ENCODE data around the gene CRISPLD2.

The CRISPLD2 gene

DNA sequence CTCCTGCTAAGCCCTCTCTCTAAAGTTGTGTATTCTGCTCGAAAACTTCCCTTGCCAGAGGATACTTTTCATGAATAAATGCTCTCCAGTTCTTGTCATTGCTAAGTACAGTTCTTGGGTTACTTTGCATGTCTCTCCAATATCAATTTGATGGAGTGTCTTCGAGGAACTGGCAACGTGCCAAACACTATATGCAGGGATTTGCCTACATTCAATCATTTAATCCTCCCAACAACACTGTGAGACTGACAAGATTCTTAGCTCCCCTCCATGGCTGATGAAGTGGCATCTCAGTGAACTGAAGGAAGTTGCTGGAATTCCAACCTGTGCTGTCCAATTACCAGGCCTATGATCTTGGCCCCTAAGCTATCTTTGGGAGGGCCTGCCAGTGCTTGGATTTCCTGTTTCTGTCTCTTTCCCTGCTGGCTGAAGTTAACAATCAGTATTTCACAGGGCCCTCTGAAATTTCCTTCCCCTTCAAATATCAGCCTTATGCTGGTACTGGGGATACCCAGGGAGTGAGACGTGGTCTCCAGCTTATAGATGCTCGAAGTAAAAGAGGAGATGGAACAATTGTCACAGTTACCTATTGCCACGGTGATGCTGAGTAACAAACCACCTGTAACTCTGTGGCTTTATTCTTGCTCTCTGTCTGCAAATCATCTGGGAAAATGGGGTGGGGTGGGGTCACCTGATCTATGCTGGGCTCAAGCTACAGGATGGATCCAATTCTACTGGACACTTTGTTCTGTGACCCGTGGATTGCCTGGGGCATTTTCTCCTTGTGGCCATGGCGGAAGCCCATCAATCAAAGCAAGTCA is 19.4 kb upstream of the CRISPLD2 start:
- DNase-seq: no peak

DNA sequence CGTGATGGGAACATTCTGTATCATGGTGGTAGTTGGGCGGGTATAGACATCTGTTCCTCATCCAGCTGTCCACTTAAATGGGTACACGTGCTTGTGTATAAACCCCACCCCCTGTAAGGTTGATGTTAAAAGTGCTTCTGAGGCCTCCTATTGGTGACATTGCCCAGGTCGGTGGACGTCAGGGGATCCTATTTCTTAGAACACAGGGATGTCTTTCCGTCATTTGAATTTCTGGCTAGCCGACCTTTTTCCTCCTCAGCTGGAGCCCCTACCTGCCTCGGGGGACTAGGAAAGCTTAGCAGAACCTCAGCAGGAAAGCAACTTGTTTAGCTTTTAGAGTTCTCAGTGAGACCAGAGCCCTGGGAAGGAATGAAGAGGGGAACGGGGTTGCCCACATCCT is 16.6 kb upstream of the CRISPLD2 start:
- DNase-seq: no peak

DNA sequence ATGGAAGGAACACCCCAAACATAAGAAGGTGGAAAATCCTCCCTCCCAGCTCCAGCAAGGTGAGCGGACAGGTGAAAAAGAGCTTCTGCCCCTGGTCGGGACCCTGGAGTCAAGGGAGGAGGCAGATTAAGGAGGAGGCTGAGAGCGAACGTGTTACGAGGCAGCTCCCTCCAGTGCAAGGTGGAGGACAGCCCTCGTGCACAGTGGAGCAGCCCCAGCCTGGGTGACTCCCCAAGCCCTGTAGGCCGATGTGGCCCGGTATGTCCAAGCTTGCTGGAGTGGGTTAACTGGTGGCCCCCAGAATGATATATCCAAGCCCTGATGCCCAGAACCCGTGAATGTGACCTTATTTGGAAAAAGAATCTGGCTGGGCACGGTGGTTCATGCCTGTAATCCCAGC is 15.5 kb upstream of the CRISPLD2 start:
- no peak for DNase-seq

DNA sequence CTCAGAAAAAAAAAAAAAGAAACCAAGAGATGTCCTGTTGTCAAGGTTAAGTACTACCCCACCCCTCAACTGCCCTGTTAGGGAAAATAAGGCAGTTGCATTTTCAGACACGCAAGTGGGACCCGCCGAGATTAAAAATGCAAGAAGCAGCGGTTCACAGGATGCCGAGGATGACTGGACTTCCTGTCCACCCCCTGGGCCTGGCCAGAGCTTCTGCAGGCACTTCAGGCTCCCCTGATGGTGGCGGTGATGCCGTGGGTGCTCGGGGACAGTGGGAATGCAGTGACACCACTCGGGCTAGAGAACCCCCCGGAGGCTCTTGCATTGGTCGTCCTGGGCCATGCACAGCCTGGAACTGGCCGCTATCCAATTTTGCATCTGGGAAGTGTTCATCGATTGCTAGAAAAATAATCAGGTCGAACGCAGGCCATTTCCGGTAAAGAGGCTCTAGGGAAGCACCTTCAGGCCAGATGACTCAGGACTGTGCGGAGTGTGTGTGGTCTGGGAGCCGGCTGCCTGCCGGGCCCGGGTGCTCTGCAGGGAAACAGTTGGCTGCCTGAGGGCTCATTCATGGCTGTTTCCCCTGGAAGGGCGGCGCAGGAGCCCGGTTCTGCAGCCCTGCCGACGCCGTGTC is 13.4 kb upstream of the CRISPLD2 start:
- no peak for DNase-seq

DNA sequence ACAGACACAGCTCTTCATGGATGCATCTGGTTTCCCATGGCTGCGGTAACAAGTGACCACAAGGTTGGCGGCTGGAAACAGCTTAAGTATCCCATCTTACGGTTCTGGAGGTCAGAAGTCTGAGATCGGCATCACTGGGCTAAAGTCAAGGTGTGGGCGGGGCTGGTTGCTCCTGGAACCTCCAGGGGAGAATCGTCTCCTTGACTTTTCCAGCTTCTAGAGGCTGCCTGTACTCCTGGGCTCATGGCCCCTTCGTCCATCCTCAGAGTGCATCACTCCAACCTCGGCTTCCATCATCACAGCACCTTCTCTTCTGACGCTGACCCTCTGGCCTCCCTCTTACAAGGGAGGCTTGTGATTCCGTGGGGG is 12.9 kb upstream of the CRISPLD2 start:
- no peak for DNase-seq

DNA sequence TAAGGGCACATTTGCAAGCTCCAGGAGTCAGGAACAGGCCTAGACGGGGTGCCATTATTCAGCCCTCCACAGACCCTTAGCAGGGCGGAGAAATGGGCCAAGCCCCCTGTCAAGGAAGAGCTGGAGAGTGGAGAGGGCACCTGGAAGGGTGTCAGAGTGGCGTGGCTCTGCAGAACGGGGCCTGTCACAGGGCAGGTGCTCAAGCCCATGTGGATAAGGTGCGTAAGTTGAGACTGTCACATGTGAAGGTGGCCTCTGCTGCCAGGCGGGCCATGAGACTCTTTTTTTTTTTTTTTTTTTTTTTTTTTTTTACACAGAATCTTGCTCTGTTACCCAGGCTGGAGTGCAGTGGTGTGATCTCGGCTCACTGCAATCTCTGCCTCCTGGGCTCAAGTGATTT is 12.0 kb upstream of the CRISPLD2 start:
- no peak for DNase-seq

DNA sequence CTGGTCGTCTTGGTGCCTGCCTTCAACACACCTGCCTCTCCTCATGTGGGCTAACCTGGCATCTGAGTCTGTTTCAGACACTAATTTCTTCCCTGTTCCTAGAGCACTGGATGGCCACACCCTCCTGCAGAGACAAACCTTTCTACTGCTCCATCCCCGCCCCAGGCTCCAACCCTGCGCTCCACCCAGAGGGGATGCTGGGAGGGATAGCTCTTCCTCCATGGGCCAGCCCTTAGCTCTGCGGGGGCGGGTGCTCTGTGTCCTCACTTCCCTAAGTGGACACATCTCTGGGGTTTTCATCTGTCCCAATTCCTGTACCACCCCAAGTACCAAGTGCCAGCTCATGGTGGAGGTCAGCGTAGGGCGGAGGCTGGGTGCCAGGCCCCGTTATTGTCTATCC is 11.0 kb upstream of the CRISPLD2 start:
- no peak for DNase-seq

DNA sequence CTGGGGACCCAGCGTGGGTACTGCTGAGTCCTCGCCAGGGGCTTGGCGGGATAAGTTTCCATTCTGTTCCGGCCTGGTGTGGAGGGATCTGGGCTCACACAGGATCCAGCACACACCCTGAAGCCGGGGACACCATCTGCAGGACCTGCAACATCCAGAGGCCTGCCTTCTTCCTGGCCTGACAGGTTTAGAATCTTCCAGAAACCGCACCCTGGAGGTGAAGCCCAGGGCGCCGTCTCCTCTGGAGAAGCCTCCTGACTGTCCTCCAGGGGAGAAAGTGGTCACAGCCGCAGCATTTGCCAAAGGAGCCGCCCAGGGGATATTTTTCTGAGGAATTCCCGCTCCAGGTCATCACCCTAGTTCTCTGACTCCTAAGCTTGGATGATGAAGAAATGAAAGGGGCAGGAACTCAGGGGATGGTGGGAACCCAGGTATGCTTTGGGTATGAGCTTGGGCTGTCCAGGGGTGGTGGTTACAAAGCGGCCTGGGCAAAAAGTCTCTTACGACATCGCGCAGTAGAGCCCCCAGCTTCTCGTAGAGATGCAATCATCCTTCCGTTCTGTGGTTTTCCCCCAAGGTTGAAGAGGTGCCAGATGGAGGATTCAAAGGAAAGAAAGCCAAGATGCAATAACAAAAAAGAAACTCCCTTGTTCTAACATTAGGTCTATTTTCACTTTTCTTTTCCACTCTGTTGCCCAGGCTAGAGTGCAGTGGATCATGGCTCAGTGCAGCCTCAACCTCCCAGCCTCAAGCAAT is 9.1 kb upstream of the CRISPLD2 start:
- no peak for DNase-seq

DNA sequence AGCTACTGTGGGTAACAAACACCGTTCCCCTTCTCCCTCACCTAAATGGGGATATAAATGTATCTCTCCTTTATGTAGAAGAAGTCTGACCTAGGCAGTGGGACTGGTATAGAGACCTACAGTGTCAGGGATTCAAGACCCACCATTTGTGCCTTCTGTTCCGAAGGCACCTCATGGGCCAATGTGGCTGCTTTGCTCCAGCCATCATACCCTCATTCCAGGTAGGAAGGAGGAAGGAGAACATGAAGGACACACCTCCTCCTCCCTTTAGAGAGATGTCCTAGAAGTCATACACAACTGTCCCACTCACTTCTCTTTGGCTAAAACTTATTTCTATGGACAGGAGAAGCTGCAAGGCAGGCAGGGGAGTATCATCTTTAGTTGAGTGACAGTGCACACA is 8.3 kb upstream of the CRISPLD2 start:
- DNase-seq: no peak

DNA sequence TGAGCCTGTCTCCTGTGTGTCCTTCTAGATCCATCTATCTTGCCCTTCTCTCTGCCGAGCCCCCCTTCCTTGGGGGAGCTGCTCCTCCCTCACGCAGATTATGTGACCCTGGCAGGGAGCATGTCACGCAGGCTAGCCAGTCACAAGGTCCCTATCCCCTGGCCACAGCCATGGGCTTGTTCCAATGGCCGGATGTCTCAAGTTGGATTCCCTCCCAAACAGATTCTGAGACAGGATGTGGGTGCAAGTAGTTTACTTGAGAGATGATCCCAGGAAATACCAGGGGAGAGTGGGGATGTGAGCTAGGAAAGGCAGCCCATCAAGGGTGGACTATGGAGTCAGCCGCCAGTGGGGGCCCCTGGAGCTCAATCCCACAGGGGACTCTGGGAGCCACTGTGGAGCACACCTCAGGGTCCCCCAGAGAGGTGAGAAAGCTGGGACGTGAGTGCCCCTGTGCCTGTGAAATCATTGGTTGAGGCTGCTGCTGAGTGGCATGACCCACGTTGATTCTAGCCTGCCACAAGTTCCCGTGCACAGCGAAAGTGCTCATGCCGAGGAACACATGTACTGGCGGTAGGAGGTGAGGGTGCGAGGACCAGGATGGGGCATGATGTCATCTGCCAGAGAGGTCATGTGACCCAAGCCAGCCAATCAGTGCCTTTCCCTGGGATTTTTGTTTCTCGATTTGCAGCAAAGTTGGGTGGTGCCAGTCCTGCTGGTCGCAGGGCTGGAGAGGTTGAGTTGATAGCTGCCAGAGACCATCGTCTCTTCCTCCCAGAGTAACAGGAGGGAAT is 6.4 kb upstream of the CRISPLD2 start:
- DNase-seq: no peak

DNA sequence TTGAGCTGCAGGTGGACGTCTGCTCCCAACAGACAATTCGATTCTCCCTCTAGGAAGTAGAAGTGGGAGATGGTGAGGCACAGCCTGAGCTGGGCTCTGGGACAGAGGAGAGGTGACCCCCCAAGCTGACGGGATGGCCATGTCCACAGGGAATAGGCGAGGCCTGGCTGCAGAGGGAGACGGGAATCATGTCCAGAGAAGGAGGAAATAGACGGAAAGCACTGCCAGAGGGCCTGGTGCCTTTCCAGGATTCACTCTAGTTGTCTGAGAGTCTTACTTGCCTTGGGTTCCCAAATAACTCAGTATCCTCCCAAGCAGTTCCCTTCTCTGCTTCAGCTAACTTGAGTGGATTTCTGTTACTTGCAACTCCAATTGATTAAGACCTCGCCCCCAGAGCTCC is 4.3 kb upstream of the CRISPLD2 start:
- DNase-seq: no peak

DNA sequence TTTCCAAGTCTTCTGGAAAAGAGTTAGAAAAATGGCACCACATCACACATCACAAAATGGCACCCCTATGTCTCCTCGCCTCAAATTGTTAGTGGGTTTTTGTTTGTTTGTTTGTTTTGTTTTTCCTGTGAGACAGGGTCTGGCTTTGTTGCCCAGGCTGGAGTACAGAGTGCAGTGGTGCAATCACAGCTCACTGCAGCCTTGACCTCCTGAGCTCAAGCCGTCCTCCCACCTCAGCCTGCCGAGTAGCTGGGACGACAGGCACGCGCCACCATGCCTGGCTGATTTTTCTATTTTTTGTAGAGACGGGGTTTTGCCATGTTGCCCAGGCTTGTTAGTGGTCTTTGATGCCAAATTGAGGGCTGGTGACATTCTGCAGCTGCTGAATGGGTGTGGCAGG is 3.8 kb upstream of the CRISPLD2 start:
- no peak for DNase-seq

DNA sequence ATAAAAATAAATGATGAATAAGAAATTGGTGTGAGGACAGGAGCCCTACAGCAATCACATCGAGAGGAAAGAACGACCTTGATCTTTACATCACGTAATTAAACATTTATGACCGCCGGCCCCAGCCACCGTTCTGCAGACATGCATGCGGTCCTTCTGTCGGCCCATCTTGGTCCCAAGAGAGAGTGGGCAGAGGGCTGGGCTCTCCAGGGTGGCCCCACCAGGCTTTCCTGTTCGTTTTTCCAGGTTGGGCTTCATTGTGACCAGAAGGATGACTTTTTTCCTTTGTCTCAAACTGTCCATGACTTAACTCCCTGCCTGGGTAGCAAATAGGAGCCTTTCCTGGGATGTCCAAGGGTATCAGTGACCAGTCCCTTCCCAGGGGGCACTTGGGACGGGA is 3.3 kb upstream of the CRISPLD2 start:
- no peak for DNase-seq

DNA sequence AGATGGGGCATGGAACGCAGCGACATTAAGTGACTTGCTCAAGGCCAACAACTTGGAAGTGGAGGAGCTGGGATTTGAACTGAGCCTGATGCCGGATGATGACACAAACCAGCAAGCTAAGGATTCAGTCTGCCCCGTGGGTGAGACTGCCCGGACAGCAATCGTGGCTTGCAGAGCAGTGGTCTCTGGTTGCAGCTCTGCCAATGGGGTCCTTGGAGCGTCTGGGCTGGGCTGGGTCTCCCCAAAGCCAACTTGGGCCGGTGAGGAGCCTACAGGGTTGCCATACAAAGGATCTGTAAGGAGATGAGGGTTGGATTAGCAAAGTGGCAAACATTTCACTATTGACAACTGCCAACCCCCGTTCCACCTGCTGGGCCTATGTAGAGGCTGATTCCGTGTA is 2.6 kb upstream of the CRISPLD2 start:
- DNase-seq: no peak

DNA sequence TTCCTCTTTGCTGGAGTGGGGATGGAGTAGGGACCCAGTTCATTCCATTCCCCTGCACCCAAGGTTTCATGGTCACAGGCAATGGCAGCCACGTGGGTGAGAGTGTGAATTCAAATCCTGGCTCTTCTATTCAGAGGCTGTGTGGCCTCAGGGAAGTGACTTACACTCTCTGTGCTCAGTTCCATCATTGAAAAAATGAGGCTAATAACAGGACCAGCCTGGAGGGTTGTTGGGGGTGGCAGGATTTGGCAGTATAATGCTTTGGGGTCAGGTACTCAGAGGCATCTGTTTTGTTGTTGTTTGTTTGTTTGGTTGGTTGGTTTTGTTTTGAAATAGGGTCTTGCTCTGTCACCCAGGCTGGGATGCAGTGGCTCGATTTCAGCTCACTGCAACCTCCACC is 2.2 kb upstream of the CRISPLD2 start:
- no peak for DNase-seq

DNA sequence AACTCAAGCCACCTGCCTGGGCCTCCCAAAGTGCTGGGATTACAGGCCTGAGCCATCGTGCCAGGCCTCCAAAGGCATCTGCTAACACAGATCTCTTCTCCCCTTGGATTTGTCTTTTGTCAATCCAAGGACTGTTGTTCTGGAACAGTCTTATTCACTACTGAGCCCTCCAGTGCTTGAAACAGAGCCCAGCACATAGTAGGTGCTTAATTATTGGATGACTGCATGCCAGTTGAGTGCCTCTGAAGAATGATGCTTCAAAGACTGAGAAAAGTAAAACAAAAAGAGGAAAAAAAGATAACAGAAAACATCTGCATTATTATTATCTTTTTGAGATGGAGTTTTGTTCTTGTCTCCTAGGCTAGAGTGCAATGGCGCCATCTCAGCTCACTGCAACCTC is 1.7 kb upstream of the CRISPLD2 start:
- no peak for DNase-seq

DNA sequence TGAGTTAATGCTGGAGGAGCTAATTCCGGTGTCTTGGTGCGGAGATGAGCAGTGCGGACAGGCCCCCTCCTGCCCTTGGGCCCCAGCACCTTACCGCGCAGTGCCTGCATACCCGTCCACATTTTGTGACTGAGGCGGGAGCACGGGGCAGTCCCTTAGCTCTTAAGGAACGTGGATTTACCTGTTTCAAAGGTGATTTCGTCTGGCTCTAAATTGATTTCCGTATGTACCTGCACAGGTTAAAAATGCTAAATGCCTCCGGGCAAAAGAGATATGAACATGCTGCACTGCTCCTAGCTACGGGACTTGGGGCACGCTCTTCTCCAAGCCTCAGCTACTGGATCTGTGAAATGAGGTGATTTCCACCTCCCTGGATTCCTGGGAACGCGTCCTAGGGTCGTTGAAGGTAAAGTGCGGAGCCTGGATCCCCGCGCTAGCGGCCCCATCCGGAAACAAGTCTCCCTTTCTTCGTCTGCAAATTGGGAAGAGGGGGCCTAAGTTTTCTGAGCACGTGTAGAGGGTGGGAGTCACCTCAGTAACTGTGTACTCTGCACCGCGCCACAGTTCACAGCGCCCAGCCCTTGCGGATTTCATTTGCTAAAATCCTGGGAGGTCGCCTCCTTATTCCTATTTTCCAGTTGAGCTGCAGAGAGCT is 669 bp upstream of the CRISPLD2 start:
- DNase-seq: no peak

DNA sequence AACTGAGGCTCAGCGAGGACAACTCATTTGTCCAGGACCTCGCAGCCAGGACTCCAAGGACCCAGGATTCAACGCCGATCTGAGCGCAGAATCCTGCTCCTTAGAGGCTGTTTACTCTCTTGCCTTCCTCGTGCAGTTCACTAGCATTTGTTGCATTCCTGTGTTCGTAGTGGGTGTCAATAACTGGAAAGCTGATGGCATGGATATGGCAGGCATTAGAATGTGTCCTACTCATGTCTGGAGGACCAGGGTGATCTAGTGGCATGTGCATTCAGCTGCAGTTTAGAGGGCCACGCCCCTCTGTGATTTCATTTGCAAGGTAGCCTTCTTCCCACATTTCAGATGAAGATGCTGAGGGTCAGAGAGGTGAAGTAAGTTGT is 510 bp downstream of the CRISPLD2 start:
- no peak for DNase-seq

DNA sequence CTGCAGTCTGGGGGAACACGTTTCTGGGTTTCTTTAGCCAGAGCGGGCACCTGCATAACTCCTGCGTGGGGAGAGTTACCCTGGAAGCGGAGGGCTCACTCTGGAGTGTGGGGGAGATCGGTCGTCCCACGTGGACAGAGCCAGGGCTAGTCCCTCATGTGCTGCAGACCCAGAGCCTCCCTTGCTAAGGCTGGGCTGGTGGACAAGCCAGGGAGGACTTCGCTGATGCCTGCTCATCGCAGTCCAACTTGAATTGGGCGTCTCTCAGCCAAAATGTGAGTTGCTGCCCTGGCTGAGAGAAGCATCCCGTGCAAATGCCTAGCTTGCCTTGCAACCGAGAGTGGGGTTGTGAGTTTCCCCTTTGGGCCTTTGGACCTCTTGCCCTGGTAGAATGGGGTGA is 986 bp downstream of the CRISPLD2 start:
- no peak for DNase-seq

DNA sequence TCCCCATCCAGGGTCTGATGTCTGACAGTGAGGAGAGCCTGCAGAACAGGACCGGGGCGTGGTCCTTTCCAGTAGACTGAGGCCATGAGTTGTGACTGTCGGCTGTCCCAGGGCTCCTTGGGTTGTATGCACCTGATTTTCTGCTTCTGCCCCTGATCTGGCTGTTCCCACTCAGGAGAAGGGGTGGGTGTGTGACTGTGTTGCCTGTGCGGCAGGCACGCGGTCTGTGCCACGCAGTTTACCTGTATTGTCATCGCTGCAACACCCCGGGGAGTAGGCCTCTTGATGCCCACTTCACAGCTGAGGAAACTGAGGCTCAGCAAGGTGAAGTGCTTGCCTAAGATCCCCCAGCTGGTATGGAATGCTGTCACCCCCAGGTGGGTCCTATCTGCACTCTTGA is 1.4 kb downstream of the CRISPLD2 start:
- no peak for DNase-seq

DNA sequence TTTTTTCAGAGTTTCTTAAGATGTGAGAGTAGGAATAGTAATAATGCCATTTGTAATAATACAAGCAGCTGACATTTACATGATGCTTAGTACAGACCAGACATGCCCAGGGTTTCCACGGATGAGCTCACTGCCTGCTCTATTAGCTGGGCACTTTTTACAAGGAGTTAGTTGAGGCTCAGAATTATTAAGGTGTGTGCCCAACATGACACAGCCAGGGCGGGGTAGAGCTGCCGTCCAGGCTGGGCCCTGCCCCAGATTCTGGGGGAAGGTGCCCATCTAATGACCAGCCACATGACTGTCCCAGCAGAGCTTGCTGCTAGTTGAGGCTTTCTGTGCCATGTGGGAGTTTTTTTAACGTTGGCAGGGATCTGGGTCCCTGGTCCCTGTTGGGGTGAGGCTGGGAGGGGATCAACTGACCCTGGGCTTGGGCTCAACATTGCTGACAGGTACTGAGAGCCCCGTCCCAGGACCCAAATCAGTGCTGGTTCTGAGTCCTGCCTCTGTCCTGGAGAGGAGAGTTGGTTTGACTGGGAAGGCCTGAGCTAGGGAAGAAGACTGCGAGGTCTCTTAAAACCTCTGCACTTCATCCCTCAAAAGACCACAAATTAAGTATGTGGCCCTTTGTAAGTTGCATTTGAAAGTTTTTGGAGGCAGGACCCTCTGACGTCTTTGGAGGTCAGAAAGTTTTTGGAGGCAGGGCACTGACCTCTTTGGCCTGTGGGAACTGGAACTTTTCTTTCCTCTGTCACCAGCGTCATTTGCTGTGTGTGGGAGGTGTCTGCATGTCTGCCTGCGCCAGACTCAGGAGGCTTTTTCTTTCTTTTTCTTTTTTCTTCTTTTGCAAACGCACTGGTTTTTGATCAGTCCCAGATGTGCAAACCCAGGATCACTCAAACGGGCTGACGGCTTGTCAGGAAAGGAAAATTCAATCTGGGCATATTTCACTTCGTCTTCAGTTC is 2.2 kb downstream of the CRISPLD2 start:
- DNase-seq: no peak

DNA sequence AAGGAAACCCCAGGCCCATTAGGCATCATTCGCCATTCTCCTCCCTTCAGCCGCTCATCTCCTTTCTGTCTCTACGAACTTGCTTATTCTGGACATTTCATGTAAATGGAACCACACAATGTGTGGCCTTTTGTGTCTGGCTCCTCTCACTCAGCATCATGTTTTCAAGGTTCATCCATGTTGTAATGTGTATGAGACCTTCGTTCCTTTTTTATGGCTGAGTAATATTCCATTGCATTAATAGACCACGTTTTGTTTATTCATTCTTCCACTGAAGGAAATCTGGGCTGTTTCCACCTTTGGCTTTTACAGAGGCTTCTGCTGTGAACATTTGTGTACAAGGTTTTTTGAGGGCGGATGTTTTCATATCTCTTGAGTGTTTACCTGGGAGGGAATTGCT is 3.2 kb downstream of the CRISPLD2 start:
- DNase-seq: no peak

All from NCI-H1694 (cell line).